Testis (tissue), 2 donors: ENCODE measurements around the gene ZCWPW2.

Experiments used
- POLR2A ChIP-seq: fragments of 450-650 bp; IDR thresholded peaks from one replicate; pipeline ENCODE4 v1.6.1; 2017; ENCODE audit warnings: antibody characterized with exemption, mild to moderate bottlenecking, moderate library complexity
- TF ChIP-seq, protein P1 (sequence below), 3 experiments: fragments of 450-650 bp in 2 of 3; fragments of 200-600 bp in 1 of 3; sonication (generic) in 1 of 3; IDR thresholded peaks; one replicate each; pipeline ENCODE4 v1.5.1; 2016 to 2019; ENCODE audit warnings: antibody characterized with exemption in 3 of 3, mild to moderate bottlenecking in 2 of 3, moderate library complexity in 1 of 3

DNA sequence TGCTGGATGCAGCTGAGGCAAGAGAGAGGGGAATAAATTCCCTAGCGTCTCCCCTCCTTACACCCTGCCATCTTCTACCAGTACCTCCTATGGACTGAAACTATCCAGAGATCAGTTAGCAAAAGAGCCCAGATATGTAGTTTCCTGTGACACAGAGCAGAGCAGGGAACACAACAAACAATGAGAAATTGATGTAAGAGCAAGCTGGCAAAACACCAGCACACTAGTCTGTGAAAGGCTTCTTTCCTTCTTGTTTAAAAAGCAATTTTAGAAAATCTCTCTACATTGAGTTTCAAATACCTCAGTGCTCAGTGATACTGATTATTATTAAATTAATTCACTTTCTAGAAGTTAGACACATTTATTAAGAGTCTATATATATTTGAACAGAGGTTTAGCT, 215.7 kb downstream of the ZCWPW2 start:
- TF ChIP-seq POLR2A: no peak
- TF ChIP-seq, protein P1, sequence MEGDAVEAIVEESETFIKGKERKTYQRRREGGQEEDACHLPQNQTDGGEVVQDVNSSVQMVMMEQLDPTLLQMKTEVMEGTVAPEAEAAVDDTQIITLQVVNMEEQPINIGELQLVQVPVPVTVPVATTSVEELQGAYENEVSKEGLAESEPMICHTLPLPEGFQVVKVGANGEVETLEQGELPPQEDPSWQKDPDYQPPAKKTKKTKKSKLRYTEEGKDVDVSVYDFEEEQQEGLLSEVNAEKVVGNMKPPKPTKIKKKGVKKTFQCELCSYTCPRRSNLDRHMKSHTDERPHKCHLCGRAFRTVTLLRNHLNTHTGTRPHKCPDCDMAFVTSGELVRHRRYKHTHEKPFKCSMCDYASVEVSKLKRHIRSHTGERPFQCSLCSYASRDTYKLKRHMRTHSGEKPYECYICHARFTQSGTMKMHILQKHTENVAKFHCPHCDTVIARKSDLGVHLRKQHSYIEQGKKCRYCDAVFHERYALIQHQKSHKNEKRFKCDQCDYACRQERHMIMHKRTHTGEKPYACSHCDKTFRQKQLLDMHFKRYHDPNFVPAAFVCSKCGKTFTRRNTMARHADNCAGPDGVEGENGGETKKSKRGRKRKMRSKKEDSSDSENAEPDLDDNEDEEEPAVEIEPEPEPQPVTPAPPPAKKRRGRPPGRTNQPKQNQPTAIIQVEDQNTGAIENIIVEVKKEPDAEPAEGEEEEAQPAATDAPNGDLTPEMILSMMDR (IDR thresholded peaks at IDR 0.05): no peak
